GM13977 (cell line): ENCODE data around the gene CLTCL1.

ENCODE experiments used
- DNase-seq: peaks from one replicate; pipeline ENCODE4 v3.0.0; 2012; ENCODE audit warnings: low spot score
- CTCF ChIP-seq: IDR thresholded peaks from 2 replicates; pipeline ENCODE4 v1.5.1; 2012; ENCODE audit warnings: mild to moderate bottlenecking, control low read depth; ENCODE audit not compliant: insufficient read depth; ENCODE audit errors: extremely low read depth, missing control alignments
- in situ Hi-C: fragments of 300-500 bp; cut with MboI; formaldehyde crosslinking; loops from one replicate; pipeline ENCODE4 v1.12.0; 2022; ENCODE audit warnings: low sequenced_read_pairs, low pct_unique_long_range_greater_than_20kb, mixed read lengths, inconsistent platforms; ENCODE audit not compliant: unreplicated experiment

CLTCL1 gene

GRCh38 chr22:19242699-19243098 is 48.8 kb downstream of the CLTCL1 start:
- TF ChIP-seq CTCF: no peak
- in situ Hi-C loops: no loop called here
- DNase-seq: no peak

- no peak for DNase-seq
- in situ Hi-C loops: no loop called here
- no peak for TF ChIP-seq CTCF
Observed at GRCh38 chr22:19241593-19241906, 50.0 kb downstream of the CLTCL1 start.

GRCh38 chr22:19240813-19241592 is 50.5 kb downstream of the CLTCL1 start:
- TF ChIP-seq CTCF: no peak
- DNase-seq: no peak
- in situ Hi-C loops: no loop called here

DNA sequence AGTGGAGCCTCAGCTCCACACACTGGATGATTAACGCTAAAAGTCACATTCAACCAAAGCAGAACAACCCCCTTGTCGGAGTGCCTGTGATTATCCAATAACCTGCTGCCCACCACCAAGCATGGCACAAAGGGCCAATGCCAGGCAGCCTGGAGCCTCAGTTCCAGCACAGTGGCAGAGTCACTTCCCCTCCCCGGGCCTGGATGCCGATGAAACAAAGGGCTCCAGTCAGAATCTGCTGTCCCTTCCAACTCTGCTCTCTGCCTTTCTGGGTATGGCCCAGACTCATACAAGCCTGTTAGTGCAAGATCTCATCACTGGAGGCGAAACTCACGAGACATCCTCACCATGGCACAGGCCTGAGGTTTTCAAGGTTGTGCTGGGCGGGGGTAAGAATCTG is 52.1 kb downstream of the CLTCL1 start:
- in situ Hi-C loops: no loop called here
- DNase-seq: no peak
- no peak for TF ChIP-seq CTCF

GRCh38 chr22:19238900-19239299 is 52.6 kb downstream of the CLTCL1 start:
- no peak for DNase-seq

DNA sequence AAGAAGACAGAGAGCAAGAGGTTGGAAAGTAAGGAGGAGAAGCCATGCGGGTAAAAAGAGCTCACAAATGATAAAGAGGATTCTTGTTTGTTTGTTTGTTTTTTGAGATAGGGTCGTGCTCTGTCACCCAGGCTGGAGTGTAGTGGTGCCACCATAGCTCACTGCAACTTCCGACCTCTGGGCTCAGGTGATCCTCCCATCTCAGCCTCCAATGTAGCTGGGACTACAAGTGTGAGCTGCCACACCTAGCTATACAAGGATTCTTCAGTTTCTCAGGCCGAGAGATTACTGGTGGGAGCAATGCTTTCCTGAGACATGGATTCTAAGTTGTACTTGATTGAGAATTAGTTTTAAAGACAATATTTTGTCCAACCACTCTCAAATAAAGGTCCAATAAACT is 55.6 kb downstream of the CLTCL1 start:
- DNase-seq: no peak
- in situ Hi-C loops: no loop called here
- TF ChIP-seq CTCF: no peak

More at GRCh38 chr22:19238900-19239299, 52.6 kb downstream of the CLTCL1 start:
- TF ChIP-seq CTCF: no peak
- in situ Hi-C loops: no loop called here
